Measurements from ENCODE around the gene PDE4D.
"Not testable (repeated sequence)": the region's sequence is repeated elsewhere in the genome, so short reads cannot be mapped to it uniquely, and the experiment has no call there.

The PDE4D gene

DNA sequence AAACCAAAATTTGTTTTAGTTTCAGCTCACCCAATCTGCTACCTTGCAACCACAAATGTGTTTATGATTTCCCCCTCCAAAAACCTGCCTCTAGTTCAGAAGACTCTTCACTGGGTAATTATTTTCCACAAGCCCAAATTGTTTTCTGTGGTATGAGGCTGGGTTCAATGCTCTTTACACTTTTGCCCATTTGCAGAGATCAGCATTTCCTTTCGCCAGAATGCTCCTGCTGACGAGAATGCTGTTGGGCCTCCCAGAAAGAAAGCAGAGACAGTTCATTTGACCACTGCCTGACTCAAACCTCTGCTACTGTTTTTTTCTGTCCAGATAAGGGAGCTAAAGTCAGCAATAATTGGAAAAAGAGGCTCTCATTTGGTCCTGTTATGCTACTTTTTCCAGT is 427.3 kb downstream of the PDE4D start:
- DNase-seq (ENCODE audit: low read depth): no peak

- DNase-seq (ENCODE audit: low read depth): no peak
These were observed 428.6 kb downstream of the PDE4D start for GRCh38 chr5:59464969-59465368.

GRCh38 chr5:59463618-59464166 is 429.8 kb downstream of the PDE4D start:
- not testable (repeated sequence) for DNase-seq (ENCODE audit: low read depth)

GRCh38 chr5:59462956-59463355 is 430.6 kb downstream of the PDE4D start:
- DNase-seq (ENCODE audit: low read depth): no peak

- DNase-seq (ENCODE audit: low read depth): no peak
These were observed 433.0 kb downstream of the PDE4D start for GRCh38 chr5:59460368-59461153.

- no peak for DNase-seq (ENCODE audit: low read depth)
These were observed 434.4 kb downstream of the PDE4D start for GRCh38 chr5:59458966-59459729.

DNA sequence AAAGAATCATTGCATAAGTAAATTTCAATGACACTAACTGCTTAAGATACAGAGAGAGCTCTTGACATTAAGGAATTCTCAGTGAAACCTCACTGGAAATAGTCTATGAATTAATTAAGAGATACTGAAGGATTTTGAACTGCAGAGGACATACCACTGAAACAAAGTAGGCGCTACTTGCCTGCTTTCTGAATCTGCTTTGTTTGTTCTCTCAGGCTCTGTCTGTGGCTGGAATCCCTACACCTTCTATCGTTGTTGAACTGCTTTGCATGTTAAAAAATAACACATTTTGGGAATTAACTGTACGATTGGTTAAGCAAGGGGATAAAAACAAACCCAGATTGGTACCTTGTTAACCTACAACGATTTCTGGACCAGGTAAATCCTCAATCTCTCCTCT is 435.2 kb downstream of the PDE4D start:
- no peak for DNase-seq (ENCODE audit: low read depth)

GRCh38 chr5:59449905-59450644 is 443.5 kb downstream of the PDE4D start:
- DNase-seq (ENCODE audit: low read depth): no peak

DNA sequence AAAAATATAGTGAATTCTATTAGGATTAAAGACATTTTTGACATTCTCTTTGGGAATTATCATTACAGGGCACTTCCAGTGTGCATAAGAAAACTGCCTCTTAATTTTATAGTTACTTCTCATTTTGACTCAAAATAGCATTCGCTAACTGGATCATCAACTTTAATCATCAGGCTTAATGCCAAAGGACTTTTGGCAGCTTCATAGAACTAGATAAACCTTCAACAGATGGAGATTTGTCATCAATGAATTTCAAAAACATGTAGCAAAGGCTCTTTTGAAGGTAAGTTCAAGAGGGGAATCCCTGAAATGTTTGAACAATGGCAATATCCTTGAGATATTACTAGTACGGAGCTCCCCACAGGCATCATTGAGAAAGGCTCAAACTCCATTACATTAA is 447.2 kb downstream of the PDE4D start:
- no peak for DNase-seq (ENCODE audit: low read depth)

- no peak for DNase-seq (ENCODE audit: low read depth)
These were observed 447.8 kb downstream of the PDE4D start for GRCh38 chr5:59445741-59446140.

DNA sequence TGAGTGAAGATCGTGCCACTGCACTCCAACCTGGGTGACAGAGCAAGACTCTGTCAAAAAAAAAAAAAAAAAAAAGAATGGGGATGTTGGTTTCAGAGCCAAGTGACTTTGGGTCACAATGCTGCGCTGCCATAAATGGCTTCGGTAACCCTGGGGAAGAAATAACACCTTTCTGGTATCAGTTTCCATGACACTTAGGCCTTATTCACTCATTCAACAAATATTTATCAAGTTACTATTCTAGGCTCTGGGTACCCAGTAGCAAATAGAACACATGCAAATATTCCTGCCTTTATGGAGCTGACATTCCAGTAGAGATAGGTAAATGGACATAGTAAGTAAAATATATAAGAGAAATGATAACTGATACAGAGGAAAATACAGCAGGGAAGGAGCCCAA is 454.2 kb downstream of the PDE4D start:
- DNase-seq (ENCODE audit: low read depth): no peak

- no peak for DNase-seq (ENCODE audit: low read depth)
These were observed 456.4 kb downstream of the PDE4D start for GRCh38 chr5:59437176-59437575.

- DNase-seq (ENCODE audit: low read depth): no peak
These were observed 457.0 kb downstream of the PDE4D start for GRCh38 chr5:59436364-59437148.

DNA sequence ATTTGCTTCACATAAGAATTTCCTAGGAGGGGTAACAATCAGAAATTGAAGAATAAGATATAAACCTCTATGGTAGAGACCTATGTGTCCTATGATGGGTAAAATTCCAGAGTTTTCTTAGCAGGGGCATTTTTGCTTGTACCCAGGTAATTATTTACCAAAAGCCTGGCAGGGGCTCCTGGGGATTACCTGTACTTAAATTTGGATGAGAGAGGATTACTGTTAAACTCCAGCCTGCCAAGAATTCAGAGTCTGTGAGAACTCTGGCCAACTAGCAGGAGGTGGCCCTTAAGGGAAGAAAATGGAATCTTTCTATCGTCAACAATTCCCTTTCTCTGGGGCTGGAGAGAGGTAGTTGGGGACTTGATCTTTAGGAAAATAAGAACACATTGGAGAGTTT is 460.4 kb downstream of the PDE4D start:
- no peak for DNase-seq (ENCODE audit: low read depth)

DNA sequence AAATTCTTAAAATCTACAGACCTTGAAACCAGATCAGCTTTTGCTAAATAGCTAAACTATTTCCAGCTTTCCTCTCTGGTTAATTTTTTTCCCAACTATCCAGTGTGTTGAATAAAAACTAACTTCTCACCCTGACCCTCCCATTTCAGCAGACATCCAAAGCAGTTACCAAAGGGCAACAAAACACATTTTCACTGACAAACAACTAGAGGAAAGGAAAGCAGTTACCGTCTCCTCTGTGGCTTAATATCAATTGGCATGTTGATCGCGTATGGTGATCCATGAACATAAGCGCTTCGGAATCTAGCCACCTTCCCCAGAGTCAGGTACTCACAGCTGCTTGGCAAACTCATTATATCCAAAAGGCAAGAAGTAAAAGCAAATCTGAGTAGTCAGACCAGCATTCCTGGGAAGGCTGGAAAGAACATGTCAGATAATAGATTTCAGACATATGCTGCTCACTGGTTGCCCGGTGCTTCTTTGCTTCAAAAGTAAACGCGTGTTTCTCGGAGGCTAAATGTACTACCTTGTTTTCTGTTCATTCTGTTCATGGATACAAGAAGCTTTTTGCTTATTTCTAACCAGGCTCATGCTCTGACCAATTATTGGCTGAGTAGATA is 463.4 kb downstream of the PDE4D start:
- no peak for DNase-seq (ENCODE audit: low read depth)

DNA sequence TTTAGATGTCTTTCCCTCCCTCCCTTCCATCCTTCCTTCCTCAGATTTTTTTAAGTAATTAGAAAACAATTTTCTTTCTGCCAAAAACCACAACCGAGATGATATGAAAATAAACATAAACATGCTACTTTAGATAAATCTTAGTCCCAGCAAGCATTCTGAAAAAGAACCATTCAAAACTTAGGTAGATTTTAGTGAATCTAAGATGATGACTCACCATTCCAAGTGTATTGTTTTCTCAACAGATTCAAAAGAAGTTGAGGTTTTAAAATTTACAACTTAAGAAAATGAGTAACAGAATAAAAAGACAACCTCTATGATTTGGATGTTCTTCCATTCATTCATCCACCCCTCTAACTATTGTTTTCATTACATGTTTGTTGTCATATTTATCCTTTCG is 465.1 kb downstream of the PDE4D start:
- no peak for DNase-seq (ENCODE audit: low read depth)

DNA sequence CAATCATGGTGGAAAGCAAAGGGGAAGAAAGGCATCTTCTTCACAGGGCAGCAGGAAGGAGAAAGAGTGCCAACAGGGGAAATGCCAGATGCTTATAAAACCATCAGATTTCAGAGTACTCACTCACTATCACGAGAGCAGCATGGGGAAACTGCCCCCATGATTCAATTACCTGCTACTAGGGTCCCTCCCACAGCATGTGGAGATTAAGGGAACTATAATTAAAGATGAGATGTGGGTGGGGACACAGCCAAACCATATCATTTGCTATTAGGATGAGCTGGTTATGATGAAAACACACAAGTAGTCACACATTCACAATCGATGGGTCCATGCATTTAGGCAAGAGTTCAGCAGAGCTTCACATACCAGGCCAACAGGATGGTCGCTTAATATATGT is 469.0 kb downstream of the PDE4D start:
- DNase-seq (ENCODE audit: low read depth): no peak

GRCh38 chr5:59423021-59423420 is 470.5 kb downstream of the PDE4D start:
- no peak for DNase-seq (ENCODE audit: low read depth)

- no peak for DNase-seq (ENCODE audit: low read depth)
These were observed 471.3 kb downstream of the PDE4D start for GRCh38 chr5:59421986-59422941.

- DNase-seq (ENCODE audit: low read depth): no peak
These were observed 472.9 kb downstream of the PDE4D start for GRCh38 chr5:59420596-59420995.
